Heart right ventricle (tissue), 16 donors: Measurements from ENCODE around the gene ZBTB7C. TPM values are rescaled to one million over a fixed set of nuclear protein-coding genes. Genes with fewer than 3 reads are reported as not detected.

ENCODE experiments used
- ATAC-seq, 8 donors: fragments of 200-7000 bp; cut with Tn5 transposase; one replicate each; pipeline ENCODE4 v1.9.1; 2020; ENCODE audit warnings: mild to moderate bottlenecking in 8 of 8, moderate library complexity in 8 of 8, moderate number of reproducible peaks in 1 of 8
- DNase-seq, 2 donors: peaks; one replicate each; pipeline ENCODE4 v3.0.0-alpha.2; 2020
- H3K27ac ChIP-seq, 10 donors: fragments of 200-600 bp; sonication (generic) in 2 of 10; one replicate each; pipeline versions ENCODE4 v1.5.0 to v1.8.0; 2020 to 2022; ENCODE audit warnings: mild to moderate bottlenecking in 3 of 10
- H3K27me3 ChIP-seq, 7 donors: fragments of 200-600 bp; one replicate each; pipeline ENCODE4 v1.8.0; 2021 to 2022; ENCODE audit warnings: mild to moderate bottlenecking in 2 of 7
- H3K36me3 ChIP-seq, 9 donors: fragments of 200-600 bp; sonication (generic) in 1 of 9; one replicate each; pipeline versions ENCODE4 v1.5.0 to v1.8.0; 2020 to 2022; ENCODE audit warnings: mild to moderate bottlenecking in 2 of 9
- H3K4me1 ChIP-seq, 9 donors: fragments of 200-600 bp; sonication (generic) in 1 of 9; one replicate each; pipeline versions ENCODE4 v1.5.0 to v1.8.0; 2020 to 2022; ENCODE audit warnings: mild to moderate bottlenecking in 4 of 9
- H3K4me3 ChIP-seq, 10 donors: fragments of 200-600 bp; sonication (generic) in 2 of 10; one replicate each; pipeline versions ENCODE4 v1.5.0 to v1.8.0; 2020 to 2022; ENCODE audit warnings: mild to moderate bottlenecking in 7 of 10, moderate library complexity in 2 of 10
- H3K9me3 ChIP-seq, 11 donors: fragments of 200-600 bp in 10 of 11; sonication (generic) in 2 of 11; one replicate each; pipeline versions ENCODE4 v1.5.0 to v1.8.0; 2013 to 2022; ENCODE audit warnings: mild to moderate bottlenecking in 2 of 11, control low read depth in 1 of 11, moderate library complexity in 1 of 11
- WGBS, 2 donors: extraction: QIAGEN DNeasy Blood & Tissue Kit; methylation state at CpG; one replicate each; pipeline ENCODE4 v1.1.7; 2013; ENCODE audit warnings: inconsistent platforms in 1 of 2; 5-methylcytosine and 5-hydroxymethylcytosine counted together
- intact Hi-C, 10 donors: fragments of 100-400 bp; cut with DNase I; formaldehyde crosslinking; loops; one replicate each; pipeline versions ENCODE4 v1.11.1 to v1.14.2; 2022
- polyA plus RNA-seq, 2 donors: library from polyadenylated mRNA; stranded (reverse); fragments of 200-250 nt; gene quantifications; one replicate each; pipeline ENCODE4 v1.2.3, GENCODE V29; 2013
- total RNA-seq, 10 donors: library from RNA; stranded (reverse); fragmentation: NEBNext Ultra II Directional in 3 of 10; extraction: Animal tissue kit (Norgen Biotek cat#: 25700) in 3 of 10; gene quantifications; one replicate each; pipeline versions ENCODE4 v1.2.1 to v1.2.4, GENCODE V29; 2021 to 2023
- TF ChIP-seq, protein P1 (sequence below), 9 donors: fragments of 200-600 bp; sonication (generic) in 2 of 9; IDR thresholded peaks; one replicate each; pipeline versions ENCODE4 v1.5.0 to v1.8.0; 2021 to 2022; ENCODE audit warnings: antibody characterized with exemption in 9 of 9, mild to moderate bottlenecking in 5 of 9, moderate library complexity in 1 of 9
- donor health status: Arrhythmogenic right ventricular cardiomyopathy.
- donor health status: ischemic (EF 13 %, LVEDD 7.1; RV severe dilation, severe dysfunction).
- donor health status: healthy with polysubstance abuse.
- donor health status: DM: no; HTN: yes; CAD: no.
- donor health status: DM: no; HTN: no; CAD: no.
- donor health status: ischemic (EF 25% LVEDD 6.9; RV normal size, moderate dysfunction).
- donor health status: ischemic (EF 25% LVEDD 5.7; RV mildly dilated, moderate dysfunction).
- donor health status: healthy.
- donor health status: DM: yes; HTN: yes; CAD: no.
- donor health status: Ischemic cardiomyopathy.
- donor health status: ischemic (EF 35%, LVEDD 5.7; RV mildly dilated, moderate dysfunction).
- donor health status: nonischemic (EF 11% LVEDD 7.7; RV severe dilation, severe dysfunction).
- donor health status: DM: yes; HTN: yes; CAD: no.
- donor health status: PGD.
- donor health status: ischemic (EF 29% LVEDD 5.4; RV normal size, mild dysfunction).
- donor health status: nonischemic (EF 23%, LVEDD 6.1; RV moderate dilation, normal function).

Gene ZBTB7C
- total and polyA plus RNA-seq, 12 donors, result 0.49 to 6.3 (median 1.5) TPM

DNA sequence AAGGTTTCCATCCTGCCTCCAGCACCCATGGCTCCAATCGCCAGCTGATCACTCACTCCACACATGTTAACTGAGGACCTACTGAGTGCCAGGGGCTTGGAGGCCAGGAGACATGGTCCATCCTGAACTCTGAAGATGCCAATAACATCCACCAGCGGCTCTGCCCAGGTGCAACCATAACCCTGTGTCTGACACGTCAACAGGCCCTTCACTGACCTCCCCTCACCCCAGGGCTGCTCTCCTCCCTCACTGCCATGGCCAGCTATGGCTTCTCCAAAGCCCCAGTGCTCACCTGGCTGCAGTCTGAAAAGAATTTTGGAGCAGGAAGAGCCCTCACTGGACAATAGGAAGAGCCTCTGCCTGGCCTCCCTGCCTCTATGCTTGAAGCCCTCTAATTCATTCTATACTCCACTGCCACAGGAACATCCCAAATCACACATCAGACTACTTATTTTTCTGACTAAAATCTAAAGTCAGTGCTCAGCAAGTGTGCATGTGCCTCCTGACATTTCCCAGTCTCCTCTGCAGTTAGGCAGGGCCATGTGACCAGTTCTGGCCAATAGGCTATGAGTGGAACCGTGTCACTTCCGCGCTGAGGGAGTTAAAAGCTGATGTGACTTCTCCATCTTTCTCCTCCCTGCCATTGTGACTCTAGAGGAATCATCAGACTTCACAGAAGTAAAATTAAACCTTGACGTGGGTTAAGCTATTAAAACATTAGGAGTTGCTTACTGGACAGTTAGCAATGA lies 37.2 kb downstream of the ZBTB7C start:
- DNase-seq (no peak), ATAC-seq (no peak)
- TF ChIP-seq, protein P1, sequence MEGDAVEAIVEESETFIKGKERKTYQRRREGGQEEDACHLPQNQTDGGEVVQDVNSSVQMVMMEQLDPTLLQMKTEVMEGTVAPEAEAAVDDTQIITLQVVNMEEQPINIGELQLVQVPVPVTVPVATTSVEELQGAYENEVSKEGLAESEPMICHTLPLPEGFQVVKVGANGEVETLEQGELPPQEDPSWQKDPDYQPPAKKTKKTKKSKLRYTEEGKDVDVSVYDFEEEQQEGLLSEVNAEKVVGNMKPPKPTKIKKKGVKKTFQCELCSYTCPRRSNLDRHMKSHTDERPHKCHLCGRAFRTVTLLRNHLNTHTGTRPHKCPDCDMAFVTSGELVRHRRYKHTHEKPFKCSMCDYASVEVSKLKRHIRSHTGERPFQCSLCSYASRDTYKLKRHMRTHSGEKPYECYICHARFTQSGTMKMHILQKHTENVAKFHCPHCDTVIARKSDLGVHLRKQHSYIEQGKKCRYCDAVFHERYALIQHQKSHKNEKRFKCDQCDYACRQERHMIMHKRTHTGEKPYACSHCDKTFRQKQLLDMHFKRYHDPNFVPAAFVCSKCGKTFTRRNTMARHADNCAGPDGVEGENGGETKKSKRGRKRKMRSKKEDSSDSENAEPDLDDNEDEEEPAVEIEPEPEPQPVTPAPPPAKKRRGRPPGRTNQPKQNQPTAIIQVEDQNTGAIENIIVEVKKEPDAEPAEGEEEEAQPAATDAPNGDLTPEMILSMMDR (IDR thresholded peaks at IDR 0.05), result no peak
- Histone ChIP-seq H3K27me3 (peaks cover 0 to 8% (median 0%) of the 10 kb centered on the region in 7 donors), H3K27ac (no peak overlapping the region), H3K9me3 (peaks cover 0 to 10% (median 0%) of the 10 kb centered on the region in 11 donors), H3K4me1 (peaks cover 0 to 17% (median 5%) of the 10 kb centered on the region in 9 donors), H3K36me3 (no peaks in the 10 kb centered on the region), H3K4me3 (no peak overlapping the region)
- 94 to 95% methylated on average over 7 of the region's 7 CpGs for WGBS, 2 donors
- intact Hi-C loops, result no loop called here

DNA sequence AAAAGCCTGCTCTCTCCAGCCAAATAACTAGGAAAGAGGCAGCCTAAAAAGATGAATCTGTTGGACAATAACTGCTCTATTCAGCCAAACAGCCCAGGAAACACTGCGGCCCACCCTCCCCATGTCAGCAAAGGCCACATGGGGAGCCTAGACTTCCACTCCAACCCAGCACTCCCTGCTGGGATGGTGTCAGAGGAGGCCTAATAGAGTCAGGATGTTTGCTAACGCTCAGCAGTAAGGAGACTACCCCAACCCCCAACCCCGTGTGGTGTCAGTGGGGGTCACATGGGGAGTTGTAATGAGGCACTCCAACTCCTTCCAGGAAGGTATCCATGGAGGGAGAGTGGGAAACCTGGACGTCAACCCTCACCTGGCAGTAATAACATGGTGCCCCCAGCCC lies 41.6 kb downstream of the ZBTB7C start:
- Histone ChIP-seq H3K4me1 (no peaks in the 10 kb centered on the region), H3K36me3 (no peaks in the 10 kb centered on the region), H3K27ac (no peak overlapping the region), H3K9me3 (peaks cover 0 to 19% (median 0%) of the 10 kb centered on the region in 11 donors), H3K4me3 (no peak overlapping the region), H3K27me3 (no peaks in the 10 kb centered on the region)
- 73 to 75% methylated on average over 4 of the region's 4 CpGs for WGBS, 2 donors
- no peak for ATAC-seq
- intact Hi-C loops, result no loop called here
- TF ChIP-seq, protein P1 (IDR thresholded peaks at IDR 0.05), result no peak
- DNase-seq, result no peak

DNA sequence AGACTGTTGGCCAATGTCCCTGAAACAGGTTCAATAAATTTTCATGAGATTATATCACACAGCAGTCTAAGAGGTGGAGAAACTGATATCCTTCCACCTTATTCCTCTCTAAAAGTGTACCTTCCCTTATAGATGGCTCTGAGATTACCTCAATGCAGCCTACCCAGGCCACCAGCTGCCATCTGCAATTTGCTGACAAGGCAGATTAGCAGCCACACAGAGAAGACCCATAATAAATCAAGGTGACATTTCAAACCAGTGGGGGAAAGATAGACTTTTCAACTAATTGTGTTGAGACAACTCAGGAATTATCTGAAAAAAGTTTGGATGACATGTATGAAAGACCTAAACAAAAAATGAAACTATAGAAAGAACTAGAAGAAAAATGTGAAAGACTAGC lies 43.2 kb downstream of the ZBTB7C start:
- intact Hi-C loops, result no loop called here
- Histone ChIP-seq H3K4me1 (no peaks in the 10 kb centered on the region), H3K36me3 (no peaks in the 10 kb centered on the region), H3K9me3 (peaks cover 0 to 19% (median 0%) of the 10 kb centered on the region in 11 donors), H3K4me3 (no peak overlapping the region), H3K27ac (no peak overlapping the region), H3K27me3 (no peaks in the 10 kb centered on the region)
- ATAC-seq (no peak), DNase-seq (no peak)
- TF ChIP-seq, protein P1 (IDR thresholded peaks at IDR 0.05), result no peak

DNA sequence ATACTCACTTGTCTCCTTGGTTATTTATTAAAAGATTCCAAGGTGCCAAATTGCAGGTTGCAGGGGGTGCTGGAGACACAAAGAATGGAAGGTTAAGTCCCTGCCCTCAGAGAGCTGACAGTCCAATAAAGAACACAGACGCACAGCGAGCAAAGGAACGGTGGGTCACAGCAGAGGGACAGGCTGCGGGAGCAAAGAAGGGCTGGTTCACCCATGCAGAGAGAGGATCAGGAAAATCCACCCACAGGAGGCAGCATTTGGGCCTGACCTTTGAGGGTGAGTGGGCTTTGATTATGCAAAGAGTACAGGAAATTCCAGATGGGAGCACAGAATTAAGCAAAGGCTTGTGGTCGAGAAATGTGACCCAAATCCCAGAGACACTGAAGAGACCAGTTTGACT lies 45.0 kb downstream of the ZBTB7C start:
- Histone ChIP-seq H3K9me3 (peaks cover 0 to 8% (median 0%) of the 10 kb centered on the region in 11 donors), H3K4me3 (no peak overlapping the region), H3K4me1 (no peaks in the 10 kb centered on the region), H3K36me3 (no peaks in the 10 kb centered on the region), H3K27me3 (no peaks in the 10 kb centered on the region), H3K27ac (no peak overlapping the region)
- WGBS, 2 donors, result 94 to 96% methylated on average over 5 of the region's 5 CpGs
- DNase-seq (no peak), ATAC-seq (no peak)
- TF ChIP-seq, protein P1 (IDR thresholded peaks at IDR 0.05), result no peak
- intact Hi-C loops, result no loop called here
